Suppressor macrophage treated with lipopolysaccharide for 4 hours (primary cell): ENCODE data around the gene CAMKMT.

ENCODE experiments used
- DNase-seq: peaks from one replicate; pipeline ENCODE4 v3.0.0-alpha.2; 2020

CAMKMT gene

DNA sequence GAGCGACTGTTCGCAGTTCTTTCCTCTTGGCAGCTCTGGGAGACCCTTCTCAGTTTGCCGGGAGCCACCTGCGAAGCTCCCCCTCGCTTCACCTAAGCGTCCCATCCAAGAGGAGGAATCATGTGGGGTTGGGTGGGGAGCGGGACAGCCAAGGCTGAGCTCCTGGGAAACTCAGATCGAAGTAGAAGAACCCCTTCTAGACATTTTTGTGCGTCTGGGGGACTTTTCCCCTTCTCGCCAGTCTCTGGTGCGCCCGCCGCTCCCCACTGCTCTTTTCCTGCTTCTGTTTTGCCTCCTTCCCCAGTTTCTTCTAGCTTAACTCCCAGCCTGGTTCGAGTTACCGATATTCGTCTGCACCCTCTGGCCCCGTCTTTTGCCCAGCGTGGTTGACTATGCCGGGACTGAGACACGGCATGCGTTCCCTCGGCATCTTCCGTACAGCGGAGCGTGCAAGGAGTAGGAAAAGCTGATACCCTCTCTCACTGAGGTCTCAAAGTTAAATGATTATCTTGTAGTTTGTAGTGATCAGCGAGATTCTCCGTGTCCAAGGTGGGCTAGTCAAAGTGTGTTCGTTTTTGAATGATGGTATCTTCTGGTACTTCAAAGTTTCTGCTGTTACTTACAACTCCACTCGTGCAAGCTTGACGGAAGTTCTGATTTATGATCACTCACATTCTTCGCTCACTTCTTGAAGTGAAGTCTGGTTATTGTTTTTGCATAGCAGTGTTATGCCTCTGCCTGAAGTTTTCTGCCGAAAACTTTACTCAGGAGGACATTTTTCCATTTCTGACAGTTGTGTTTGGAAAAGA lies 664 bp downstream of the CAMKMT start:
- DNase-seq, result peak; percentile 32

- DNase-seq, result no peak
Observed at GRCh38 chr2:44364604-44365003, 2.9 kb downstream of the CAMKMT start.

- DNase-seq, result no peak
Observed at GRCh38 chr2:44367591-44367990, 5.8 kb downstream of the CAMKMT start.

DNA sequence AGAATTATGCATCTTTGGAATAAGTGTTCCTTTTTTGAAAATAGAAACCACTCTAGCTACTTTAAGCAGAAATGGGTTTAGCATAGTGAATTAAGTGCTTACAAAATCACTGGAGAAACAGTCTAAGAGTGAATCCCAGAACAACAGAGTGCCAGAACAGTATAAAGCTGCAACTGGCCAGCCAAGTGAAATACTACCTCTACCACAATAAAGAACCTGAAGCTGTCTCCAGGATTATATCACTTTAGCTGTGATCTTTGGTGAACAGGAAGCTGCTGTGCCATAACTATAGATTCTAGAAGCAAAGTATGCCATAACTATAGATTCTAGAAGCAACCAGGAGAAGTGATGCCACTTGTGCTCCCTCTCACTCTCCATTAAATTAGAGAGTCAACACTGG lies 7.6 kb downstream of the CAMKMT start:
- no peak for DNase-seq

GRCh38 chr2:44371445-44371844 lies 9.7 kb downstream of the CAMKMT start:
- no peak for DNase-seq

DNA sequence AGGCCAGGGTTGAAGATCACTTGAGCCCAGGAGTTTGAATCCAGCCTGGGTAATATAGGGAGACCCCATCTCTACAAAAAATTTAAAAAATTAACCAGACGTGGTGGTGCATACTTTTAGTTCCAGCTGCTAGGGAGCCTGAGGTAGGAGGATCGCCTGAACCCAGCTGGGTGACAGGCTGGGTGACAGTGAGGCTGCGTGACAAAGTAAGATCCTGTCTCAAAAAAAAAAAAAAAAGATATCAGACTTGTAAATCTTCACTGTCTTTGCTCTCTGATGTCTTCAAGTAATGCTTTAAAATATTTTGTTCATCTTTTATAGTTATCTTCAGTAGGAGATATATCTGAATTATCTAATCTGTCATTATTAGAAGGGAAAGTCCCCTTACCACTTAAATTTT lies 10.5 kb downstream of the CAMKMT start:
- no peak for DNase-seq

GRCh38 chr2:44377486-44377885 lies 15.7 kb downstream of the CAMKMT start:
- DNase-seq, result no peak

DNA sequence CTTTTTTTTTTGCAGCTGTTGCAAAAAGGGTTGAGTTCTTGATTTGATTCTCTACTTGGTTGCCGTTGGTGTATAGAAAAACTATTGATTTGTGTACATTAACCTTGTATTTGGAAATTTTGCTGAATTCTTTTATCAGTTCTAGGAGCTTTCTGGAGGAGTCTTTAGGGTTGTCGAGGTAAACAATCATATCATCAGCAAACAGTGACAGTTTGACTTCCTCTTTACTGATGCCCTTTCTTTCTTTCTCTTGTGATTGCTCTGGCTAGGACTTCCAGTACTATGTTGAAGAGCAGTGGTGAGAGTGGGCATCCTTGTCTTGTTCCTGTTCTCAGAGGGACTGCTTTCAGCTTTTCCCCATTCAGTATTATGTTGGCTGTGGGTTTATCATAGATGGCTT lies 23.5 kb downstream of the CAMKMT start:
- peak; percentile 16 for DNase-seq

DNA sequence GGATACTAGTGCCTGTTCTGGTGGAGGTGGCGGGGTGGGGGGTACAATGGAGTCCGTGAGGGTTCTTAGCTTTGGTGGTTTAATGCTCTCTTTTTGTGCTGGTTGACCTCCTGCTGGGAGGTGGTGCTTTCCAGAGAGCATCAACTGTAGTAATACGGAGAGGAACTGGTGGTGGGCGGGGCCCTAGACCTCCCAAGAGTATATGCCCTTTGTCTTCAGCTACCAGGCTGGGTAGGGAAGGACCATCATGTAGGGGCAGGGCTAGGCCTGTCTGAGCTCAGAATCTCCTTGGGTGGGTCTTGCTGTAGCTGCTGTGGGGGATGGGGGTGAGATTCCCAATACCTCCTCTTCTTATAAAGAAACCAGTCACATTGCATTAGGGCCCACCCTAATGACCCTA lies 27.1 kb downstream of the CAMKMT start:
- DNase-seq, result no peak

GRCh38 chr2:44389895-44390294 lies 28.1 kb downstream of the CAMKMT start:
- DNase-seq, result no peak

- peak; percentile 77 for DNase-seq
Observed at GRCh38 chr2:44392338-44392943, 30.7 kb downstream of the CAMKMT start.

- no peak for DNase-seq
Observed at GRCh38 chr2:44397447-44398175, 35.9 kb downstream of the CAMKMT start.

GRCh38 chr2:44398243-44398897 lies 36.6 kb downstream of the CAMKMT start:
- no peak for DNase-seq

DNA sequence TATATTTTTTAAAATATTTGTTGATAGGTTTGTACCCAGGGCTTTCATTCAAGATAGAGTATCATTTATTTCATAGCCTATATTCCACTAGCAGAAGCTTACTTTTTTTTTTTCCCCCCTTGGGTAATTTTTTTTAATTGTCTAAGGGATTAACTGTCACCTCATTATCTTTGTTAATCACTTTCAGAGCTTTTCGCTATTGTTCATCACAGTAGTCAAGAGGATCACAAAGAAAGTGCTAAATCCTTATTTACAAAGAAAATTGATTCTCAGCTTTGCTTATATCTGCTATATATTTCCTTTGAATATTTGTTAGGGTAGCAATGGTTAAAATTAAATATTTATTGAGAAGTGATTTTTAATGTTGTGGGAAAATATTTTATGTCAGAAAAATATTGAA lies 59.0 kb downstream of the CAMKMT start:
- DNase-seq, result no peak

DNA sequence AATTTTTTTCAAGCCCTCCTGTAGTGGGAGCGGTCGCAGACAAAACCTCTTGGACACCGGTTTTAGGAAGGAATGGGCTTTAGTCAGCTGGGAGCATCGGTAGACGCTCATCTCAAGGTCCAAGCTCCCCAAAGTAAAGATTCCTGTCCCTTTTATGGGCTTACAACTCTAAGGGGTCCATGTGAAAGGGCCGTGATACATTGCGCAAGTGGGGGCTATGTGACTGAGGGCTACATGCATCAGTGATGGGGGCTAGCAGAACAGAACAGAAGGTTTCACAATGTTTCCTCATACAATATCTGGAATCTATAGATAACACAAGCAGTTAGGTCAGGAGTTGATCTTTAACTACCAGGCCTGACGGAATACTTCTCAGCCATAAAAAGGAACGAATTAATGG lies 62.5 kb downstream of the CAMKMT start:
- DNase-seq, result no peak

GRCh38 chr2:44429034-44429433 lies 67.3 kb downstream of the CAMKMT start:
- no peak for DNase-seq

- no peak for DNase-seq
Observed at GRCh38 chr2:44430342-44430741, 68.6 kb downstream of the CAMKMT start.

GRCh38 chr2:44433895-44434294 lies 72.1 kb downstream of the CAMKMT start:
- no peak for DNase-seq

DNA sequence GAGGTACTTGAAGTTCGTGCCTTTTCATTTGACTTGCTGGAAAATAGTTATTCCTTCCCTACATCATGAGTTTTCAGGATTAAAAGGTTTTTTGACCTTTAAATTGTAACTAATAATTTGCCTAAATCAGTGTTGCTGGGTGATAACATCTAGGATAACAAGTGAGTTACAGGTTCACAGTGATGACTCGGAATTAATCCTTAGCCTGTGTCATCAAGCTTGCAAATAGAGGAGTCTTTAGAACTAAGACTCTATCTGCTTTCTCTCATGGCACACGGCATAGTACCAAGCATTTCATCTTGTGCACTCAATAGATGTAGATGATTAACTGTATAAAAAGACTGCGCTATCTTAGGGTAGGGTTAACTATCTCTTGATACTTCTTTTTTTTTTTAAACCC lies 79.5 kb downstream of the CAMKMT start:
- DNase-seq, result no peak

GRCh38 chr2:44442019-44442418 lies 80.3 kb downstream of the CAMKMT start:
- DNase-seq, result no peak

DNA sequence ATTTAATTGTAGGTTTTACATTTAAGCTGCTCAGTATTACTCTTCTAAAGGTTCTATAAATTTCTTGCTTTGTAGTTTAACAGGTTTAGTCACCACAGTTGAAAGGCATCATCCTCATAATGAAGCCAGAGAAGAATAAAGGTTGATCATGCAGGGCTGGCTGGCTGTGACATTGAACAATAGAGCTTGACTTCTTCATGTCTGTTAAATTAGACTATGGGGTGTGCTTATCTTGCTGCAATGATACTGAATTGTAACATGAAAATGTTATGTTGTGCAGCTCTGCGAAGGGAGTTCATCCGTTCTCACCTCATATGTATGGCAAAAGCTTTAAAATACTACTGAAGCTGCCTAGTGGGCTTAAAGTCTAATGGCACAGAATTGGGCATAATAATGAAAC lies 81.8 kb downstream of the CAMKMT start:
- DNase-seq, result no peak

GRCh38 chr2:44444881-44445280 lies 83.1 kb downstream of the CAMKMT start:
- DNase-seq, result no peak

GRCh38 chr2:44448860-44449527 lies 87.2 kb downstream of the CAMKMT start:
- DNase-seq, result no peak
